ENCODE results near the gene RAB40A.
"Not testable (repeated sequence)": the region's sequence is repeated elsewhere in the genome, so short reads cannot be mapped to it uniquely, and the experiment has no call there.

DNA sequence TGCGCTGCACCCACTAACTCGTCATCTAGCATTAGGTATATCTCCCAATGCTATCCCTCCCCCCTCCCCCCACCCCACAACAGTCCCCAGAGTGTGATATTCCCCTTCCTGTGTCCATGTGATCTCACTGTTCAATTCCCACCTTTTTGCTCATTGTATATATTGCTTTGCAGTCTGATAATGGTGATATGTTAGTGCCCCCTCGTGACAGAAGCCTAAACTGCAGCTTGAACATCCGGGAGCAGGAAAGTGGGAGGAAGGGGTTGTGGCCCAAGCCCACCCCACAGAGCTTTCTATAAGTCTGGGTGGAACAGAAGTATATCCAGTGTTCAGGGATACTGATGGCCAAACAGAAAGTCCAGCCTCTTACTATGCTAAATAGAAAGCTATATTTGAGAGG is 29.6 kb downstream of the RAB40A start:
- TF ChIP-seq RXRA, YY1, SP1, ATF3 (IDR thresholded peaks at IDR 0.05): not testable (repeated sequence)
- peak; percentile 27 for TF ChIP-seq CTCF (IDR thresholded peaks at IDR 0.05; ENCODE audit: low read depth, low read length, missing input control)
- TF ChIP-seq, protein P1, sequence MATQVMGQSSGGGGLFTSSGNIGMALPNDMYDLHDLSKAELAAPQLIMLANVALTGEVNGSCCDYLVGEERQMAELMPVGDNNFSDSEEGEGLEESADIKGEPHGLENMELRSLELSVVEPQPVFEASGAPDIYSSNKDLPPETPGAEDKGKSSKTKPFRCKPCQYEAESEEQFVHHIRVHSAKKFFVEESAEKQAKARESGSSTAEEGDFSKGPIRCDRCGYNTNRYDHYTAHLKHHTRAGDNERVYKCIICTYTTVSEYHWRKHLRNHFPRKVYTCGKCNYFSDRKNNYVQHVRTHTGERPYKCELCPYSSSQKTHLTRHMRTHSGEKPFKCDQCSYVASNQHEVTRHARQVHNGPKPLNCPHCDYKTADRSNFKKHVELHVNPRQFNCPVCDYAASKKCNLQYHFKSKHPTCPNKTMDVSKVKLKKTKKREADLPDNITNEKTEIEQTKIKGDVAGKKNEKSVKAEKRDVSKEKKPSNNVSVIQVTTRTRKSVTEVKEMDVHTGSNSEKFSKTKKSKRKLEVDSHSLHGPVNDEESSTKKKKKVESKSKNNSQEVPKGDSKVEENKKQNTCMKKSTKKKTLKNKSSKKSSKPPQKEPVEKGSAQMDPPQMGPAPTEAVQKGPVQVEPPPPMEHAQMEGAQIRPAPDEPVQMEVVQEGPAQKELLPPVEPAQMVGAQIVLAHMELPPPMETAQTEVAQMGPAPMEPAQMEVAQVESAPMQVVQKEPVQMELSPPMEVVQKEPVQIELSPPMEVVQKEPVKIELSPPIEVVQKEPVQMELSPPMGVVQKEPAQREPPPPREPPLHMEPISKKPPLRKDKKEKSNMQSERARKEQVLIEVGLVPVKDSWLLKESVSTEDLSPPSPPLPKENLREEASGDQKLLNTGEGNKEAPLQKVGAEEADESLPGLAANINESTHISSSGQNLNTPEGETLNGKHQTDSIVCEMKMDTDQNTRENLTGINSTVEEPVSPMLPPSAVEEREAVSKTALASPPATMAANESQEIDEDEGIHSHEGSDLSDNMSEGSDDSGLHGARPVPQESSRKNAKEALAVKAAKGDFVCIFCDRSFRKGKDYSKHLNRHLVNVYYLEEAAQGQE (IDR thresholded peaks at IDR 0.05) = not testable (repeated sequence)

All from liver (tissue), 3 donors.